ENCODE results near the gene HSPG2.
"Not testable (repeated sequence)": the region's sequence is repeated elsewhere in the genome, so short reads cannot be mapped to it uniquely, and the experiment has no call there.

The HSPG2 gene

DNA sequence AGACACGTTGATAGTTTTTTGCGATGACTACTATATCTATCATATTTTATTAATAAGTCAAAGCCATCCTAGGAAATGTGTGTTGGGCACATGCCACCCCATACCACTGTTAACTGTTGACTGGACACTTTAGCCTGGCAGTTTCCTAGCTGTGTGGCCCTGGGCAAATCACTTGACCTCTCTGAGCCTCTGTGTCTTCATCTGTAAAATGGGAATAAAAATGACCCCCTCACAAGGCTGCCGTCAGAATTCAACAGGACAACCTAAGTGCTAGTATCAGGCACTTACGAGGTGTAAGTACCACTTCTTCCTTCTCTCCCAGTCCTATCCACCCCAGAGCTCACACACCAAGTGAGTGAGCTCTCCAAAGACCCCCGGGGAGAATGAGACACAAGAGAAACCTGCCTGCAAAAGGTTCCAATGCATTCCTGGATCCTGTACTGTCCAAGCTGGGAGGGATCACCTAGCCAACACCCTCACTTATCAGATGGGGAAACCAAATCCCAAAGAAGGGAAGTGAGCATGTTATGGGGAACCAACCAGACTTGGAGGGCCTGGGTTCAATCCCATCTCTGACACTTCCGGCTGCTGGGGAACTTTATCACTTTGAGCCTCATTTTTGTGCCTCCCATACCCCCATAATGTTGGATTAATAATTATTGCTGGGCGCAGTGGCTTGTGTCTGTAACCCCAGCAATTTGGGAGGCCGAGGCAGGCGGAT, 24.9 kb downstream of the HSPG2 start:
- DNase-seq (ENCODE audit: low spot score), result no peak

GRCh38 chr1:21911205-21912001, 25.7 kb downstream of the HSPG2 start:
- DNase-seq (ENCODE audit: low spot score), result no peak

- DNase-seq (ENCODE audit: low spot score), result no peak
Observed at GRCh38 chr1:21910558-21911204, 26.4 kb downstream of the HSPG2 start.

- no peak for DNase-seq (ENCODE audit: low spot score)
Observed at GRCh38 chr1:21909787-21910503, 27.2 kb downstream of the HSPG2 start.

DNA sequence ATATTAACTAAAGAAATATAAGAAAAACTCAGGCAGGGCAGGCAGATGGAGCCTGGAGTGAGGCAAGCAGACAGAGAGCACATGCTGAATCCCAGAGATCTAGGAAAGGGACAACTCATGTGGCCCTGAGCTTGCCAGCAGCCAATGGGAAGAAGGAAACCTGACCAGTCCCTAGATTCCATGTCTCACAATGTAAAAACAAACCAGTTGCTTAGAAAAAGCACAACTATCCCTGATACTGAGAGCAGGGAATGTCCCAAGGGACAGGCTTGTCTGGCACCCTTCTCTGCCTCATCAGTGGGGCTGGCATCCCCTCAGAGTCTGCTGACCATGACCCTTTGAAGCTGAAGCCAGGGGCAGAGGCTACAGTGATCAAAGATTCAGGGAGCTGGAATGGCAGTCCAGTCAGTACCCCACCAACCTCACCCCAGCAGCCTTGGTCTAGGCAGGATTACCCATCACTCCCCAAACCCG, 27.8 kb downstream of the HSPG2 start:
- no peak for DNase-seq (ENCODE audit: low spot score)

DNA sequence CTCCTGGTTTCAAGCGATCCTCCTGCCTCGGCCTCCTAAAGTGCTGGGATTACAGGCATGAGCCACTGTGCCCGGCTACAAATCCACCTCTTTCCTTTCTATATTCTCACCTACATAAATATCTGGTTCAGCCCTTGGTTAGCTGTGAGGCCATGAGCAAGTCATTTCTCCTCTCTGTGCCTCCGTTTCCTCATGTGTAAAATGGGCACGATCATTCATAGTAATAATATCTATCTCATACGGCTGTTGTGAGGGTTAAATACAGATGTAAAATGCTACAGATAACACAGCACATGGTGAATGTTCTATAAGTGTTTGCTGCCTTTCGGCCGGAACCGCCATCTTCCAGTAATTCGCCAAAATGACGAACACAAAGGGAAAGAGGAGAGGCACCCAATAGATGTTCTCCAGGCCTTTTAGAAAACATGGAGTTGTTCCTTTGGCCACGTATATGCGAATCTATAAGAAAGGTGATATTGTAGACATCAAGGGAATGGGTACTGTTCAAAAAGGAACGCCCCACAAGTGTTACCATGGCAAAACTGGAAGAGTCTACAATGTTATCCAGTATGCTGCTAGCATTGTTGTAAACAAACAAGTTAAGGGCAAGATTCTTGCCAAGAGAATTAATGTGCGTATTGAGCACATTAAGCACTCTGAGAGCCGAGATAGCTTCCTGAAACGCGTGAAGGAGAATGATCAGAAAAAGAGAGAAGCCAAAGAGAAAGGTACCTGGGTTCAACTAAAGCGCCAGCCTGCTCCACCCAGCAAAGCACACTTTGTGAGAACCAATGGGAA, 29.2 kb downstream of the HSPG2 start:
- DNase-seq (ENCODE audit: low spot score), result not testable (repeated sequence)

- DNase-seq (ENCODE audit: low spot score), result no peak
Observed at GRCh38 chr1:21907079-21907418, 30.1 kb downstream of the HSPG2 start.

- DNase-seq (ENCODE audit: low spot score), result no peak
Observed at GRCh38 chr1:21906173-21907078, 30.7 kb downstream of the HSPG2 start.

DNA sequence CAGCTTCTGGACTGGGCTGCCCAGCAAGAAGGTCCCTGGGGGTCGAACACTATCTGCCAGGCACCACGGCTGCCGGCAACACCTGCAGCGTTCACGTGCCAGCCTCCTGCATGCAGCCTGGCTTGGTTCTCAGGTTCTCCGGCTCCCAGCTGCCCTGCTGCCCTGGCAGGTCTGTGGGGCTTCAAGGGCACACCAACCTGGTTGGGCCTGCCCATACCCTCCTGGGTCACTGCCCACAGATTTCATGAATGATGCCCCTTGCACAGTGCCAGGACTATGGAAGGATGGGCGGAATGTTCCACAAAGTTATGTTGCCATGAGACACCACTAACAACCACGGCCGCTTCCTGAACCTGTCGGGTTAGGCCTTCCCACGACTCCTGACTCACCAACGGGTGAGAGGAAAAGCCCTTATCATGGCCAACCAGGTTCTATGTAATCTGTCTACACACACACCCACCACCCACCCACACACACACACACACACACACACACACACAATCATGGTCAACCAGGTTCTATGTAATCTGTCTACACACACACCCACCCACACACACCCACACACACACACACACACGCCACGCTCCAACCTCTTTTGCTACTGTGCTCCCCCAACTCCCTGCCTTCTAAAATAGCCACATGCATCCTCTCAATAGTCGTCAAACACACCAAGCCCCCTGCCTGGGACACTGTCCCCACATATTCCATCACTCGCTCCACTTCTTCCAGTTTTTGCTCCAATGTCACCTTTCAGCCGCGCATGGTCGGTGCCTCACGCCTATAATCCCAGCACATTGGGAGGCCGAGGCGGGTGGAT, 32.2 kb downstream of the HSPG2 start:
- DNase-seq (ENCODE audit: low spot score), result no peak

GRCh38 chr1:21904454-21904703, 32.7 kb downstream of the HSPG2 start:
- DNase-seq (ENCODE audit: low spot score), result no peak

GRCh38 chr1:21903638-21904453, 33.3 kb downstream of the HSPG2 start:
- no peak for DNase-seq (ENCODE audit: low spot score)

- DNase-seq (ENCODE audit: low spot score), result no peak
Observed at GRCh38 chr1:21902026-21903012, 34.8 kb downstream of the HSPG2 start.

- no peak for DNase-seq (ENCODE audit: low spot score)
Observed at GRCh38 chr1:21901473-21901847, 35.6 kb downstream of the HSPG2 start.

DNA sequence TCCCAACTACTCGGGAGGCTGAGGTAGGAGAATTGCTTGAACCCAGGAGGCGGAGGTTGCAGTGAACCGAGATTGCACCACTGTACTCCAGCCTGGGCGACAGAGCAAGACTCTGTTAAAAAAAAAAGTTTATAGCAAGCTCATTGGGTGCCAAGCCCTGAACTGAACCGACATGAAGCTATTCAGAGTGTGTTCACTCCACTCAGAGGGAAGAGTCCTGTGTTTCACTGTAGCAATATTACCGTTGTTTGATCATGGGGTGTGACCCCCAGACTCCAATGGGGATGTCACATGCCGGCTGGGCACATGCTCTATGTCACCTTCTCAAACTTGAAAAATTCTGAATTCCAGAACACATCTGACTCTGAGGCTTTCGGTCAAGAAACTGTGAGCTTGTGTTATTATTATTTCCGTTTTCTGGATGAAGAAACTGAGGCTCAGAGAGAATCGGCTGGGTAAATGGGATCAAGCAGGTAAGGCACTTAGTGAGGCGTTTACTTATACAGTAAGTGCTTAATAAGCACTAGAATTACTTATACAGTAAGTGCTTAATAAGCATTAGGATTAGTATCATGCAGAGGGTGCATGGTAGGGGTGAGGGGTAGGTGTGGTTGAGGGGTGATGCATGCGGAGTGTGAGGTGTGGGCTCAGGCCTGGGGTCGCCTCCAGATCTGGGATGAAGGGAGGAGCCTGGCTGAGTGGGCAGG, 36.2 kb downstream of the HSPG2 start:
- DNase-seq (ENCODE audit: low spot score), result no peak

- DNase-seq (ENCODE audit: low spot score), result no peak
Observed at GRCh38 chr1:21899987-21900386, 37.1 kb downstream of the HSPG2 start.

DNA sequence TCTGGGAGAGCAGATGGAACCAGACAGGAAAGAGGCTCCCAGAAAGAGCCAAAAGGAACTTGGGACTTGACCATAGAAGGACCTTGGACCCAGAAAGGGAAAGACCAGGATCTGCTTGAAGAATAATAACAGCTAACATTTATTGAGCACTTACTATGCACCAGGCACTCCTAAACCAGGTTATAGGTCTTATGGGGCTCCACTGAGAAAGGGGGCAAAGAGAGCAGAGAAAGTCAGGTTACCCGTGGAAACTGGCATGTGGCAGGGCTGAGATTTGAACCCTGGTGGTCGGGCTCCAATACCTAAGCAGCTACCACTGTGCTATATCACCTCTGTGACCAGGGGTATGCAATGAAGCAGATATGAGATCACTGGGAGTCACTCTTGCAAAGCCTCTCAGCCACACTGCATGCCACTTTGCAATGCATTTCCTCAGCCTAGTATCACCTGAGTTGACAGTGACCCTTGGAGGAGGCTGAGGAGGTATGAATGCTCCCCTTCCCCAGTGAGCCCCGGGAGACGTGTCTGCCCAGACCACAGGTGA, 37.8 kb downstream of the HSPG2 start:
- DNase-seq (ENCODE audit: low spot score), result no peak

Data from activated CD4-positive, alpha-beta T cell treated with anti-CD3 and anti-CD28 coated beads, Interleukin-2, Interleukin-4, amounts not matched to agents 100 ng/mL and 50 ng/mL, durations not matched to agents 16 hours and 8 hours (primary cell).